Activated naive CD4-positive, alpha-beta T cell treated with anti-CD3 and anti-CD28 coated beads, Interleukin-2, amount 50 U/mL, for 16 hours (primary cell): ENCODE measurements around the gene TP53TG3D.
A peak's percentile ranks its signal among the peaks of the same experiment; 100 is the strongest.
"Not testable (repeated sequence)": the region's sequence is repeated elsewhere in the genome, so short reads cannot be mapped to it uniquely, and the experiment has no call there.

Experiments used
- DNase-seq: peaks from one replicate; pipeline ENCODE4 v3.0.0-alpha.2; 2020

Gene TP53TG3D

GRCh38 chr16:32252986-32253385, at the start of gene TP53TG3D:
TSS of gene TP53TG3D (plus strand) at chr16:32253286. CDS start at chr16:32253354, 68 bp downstream.
- DNase-seq, result not testable (repeated sequence)

- peak; percentile 11 for DNase-seq
Measured at GRCh38 chr16:32253507-32253906, 421 bp downstream of the TP53TG3D start.

- DNase-seq, result not testable (repeated sequence)
Measured at GRCh38 chr16:32261526-32261925, 8.4 kb downstream of the TP53TG3D start.

GRCh38 chr16:32263552-32263951, 10.5 kb downstream of the TP53TG3D start:
- DNase-seq, result not testable (repeated sequence)

- DNase-seq, result not testable (repeated sequence)
Measured at GRCh38 chr16:32281910-32282309, 28.8 kb downstream of the TP53TG3D start.

GRCh38 chr16:32283024-32283423, 29.9 kb downstream of the TP53TG3D start:
- not testable (repeated sequence) for DNase-seq

GRCh38 chr16:32283917-32284495, 30.9 kb downstream of the TP53TG3D start:
- not testable (repeated sequence) for DNase-seq

GRCh38 chr16:32284800-32285796, 32.0 kb downstream of the TP53TG3D start:
- DNase-seq, result not testable (repeated sequence)

GRCh38 chr16:32286193-32286592, 33.1 kb downstream of the TP53TG3D start:
- DNase-seq, result not testable (repeated sequence)

GRCh38 chr16:32287743-32288142, 34.7 kb downstream of the TP53TG3D start:
- not testable (repeated sequence) for DNase-seq

GRCh38 chr16:32289197-32289596, 36.1 kb downstream of the TP53TG3D start:
- DNase-seq, result not testable (repeated sequence)

- DNase-seq, result not testable (repeated sequence)
Measured at GRCh38 chr16:32302776-32303175, 49.7 kb downstream of the TP53TG3D start.
